GM21360 (cell line): ENCODE data around the gene SPEG.

Experiments
- ATAC-seq: cut with Tn5 transposase; IDR thresholded peaks from one replicate; pipeline ENCODE4 v1.9.1; 2021; ENCODE audit warnings: mild to moderate bottlenecking, moderate library complexity; ENCODE audit not compliant: unreplicated experiment

The SPEG gene

GRCh38 chr2:219542931-219543595 is 108.4 kb downstream of the SPEG start:
- ATAC-seq: peak; percentile 36

- ATAC-seq: peak; percentile 75
Measured at GRCh38 chr2:219543596-219544358, 109.1 kb downstream of the SPEG start, which contains the start of the genes CHPF and TMEM198. CHPF (minus strand) TSS chr2:219543809; CDS start chr2:219543538, 271 bp downstream. TMEM198 (plus strand) TSS chr2:219544028; CDS start chr2:219544728, 700 bp downstream.

- ATAC-seq: no peak
Measured at GRCh38 chr2:219544567-219544966, 109.9 kb downstream of the SPEG start.

GRCh38 chr2:219545295-219545942 is 110.8 kb downstream of the SPEG start:
- ATAC-seq: no peak

- ATAC-seq: no peak
Measured at GRCh38 chr2:219545943-219546352, 111.3 kb downstream of the SPEG start.

GRCh38 chr2:219547621-219548020 is 113.0 kb downstream of the SPEG start:
- ATAC-seq: no peak
